Activated naive CD4-positive, alpha-beta T cell (primary cell): ENCODE data around the gene POU2F1.

Experiments
- DNase-seq, 4 experiments: peaks; one replicate each; lab custom pipeline; 2025; lab: John Stamatoyannopoulos, UW

The POU2F1 gene

GRCh38 chr1:167272369-167272957 is 51.8 kb downstream of the POU2F1 start:
- DNase-seq = no peak

- DNase-seq = no peak
Observed at GRCh38 chr1:167273027-167273800, 52.5 kb downstream of the POU2F1 start.

GRCh38 chr1:167274061-167274460 is 53.4 kb downstream of the POU2F1 start:
- no peak for DNase-seq

- no peak for DNase-seq
Observed at GRCh38 chr1:167276969-167277368, 56.3 kb downstream of the POU2F1 start.

- no peak for DNase-seq
Observed at GRCh38 chr1:167278497-167278896, 57.8 kb downstream of the POU2F1 start.

- no peak for DNase-seq
Observed at GRCh38 chr1:167280912-167281311, 60.2 kb downstream of the POU2F1 start.

- DNase-seq = no peak
Observed at GRCh38 chr1:167288390-167289074, 67.8 kb downstream of the POU2F1 start.

- DNase-seq = no peak
Observed at GRCh38 chr1:167289075-167289442, 68.4 kb downstream of the POU2F1 start.

- no peak for DNase-seq
Observed at GRCh38 chr1:167289966-167290365, 69.3 kb downstream of the POU2F1 start.

GRCh38 chr1:167291539-167292185 is 71.0 kb downstream of the POU2F1 start:
- no peak for DNase-seq

GRCh38 chr1:167292216-167292615 is 71.5 kb downstream of the POU2F1 start:
- DNase-seq = no peak

GRCh38 chr1:167293057-167293456 is 72.4 kb downstream of the POU2F1 start:
- DNase-seq = no peak

GRCh38 chr1:167294528-167294927 is 73.8 kb downstream of the POU2F1 start:
- no peak for DNase-seq

- DNase-seq = no peak
Observed at GRCh38 chr1:167297222-167298214, 76.8 kb downstream of the POU2F1 start.

GRCh38 chr1:167298325-167298724 is 77.6 kb downstream of the POU2F1 start:
- no peak for DNase-seq

- no peak for DNase-seq
Observed at GRCh38 chr1:167301355-167301754, 80.7 kb downstream of the POU2F1 start.

GRCh38 chr1:167304165-167304564 is 83.5 kb downstream of the POU2F1 start:
- DNase-seq = no peak

- DNase-seq = no peak
Observed at GRCh38 chr1:167305059-167305705, 84.5 kb downstream of the POU2F1 start.

- DNase-seq = no peak
Observed at GRCh38 chr1:167305706-167306277, 85.1 kb downstream of the POU2F1 start.

GRCh38 chr1:167310732-167311131 is 90.0 kb downstream of the POU2F1 start:
- no peak for DNase-seq

GRCh38 chr1:167312871-167313270 is 92.2 kb downstream of the POU2F1 start:
- DNase-seq = no peak
